Ovary (tissue), 9 donors: ENCODE results near the gene AEBP2. TPM values are rescaled to one million over a fixed set of nuclear protein-coding genes. Genes with fewer than 3 reads are reported as not detected.

ENCODE experiments used
- DNase-seq, 5 donors: peaks; one replicate each; pipeline ENCODE4 v3.0.0-alpha.2; 2019 to 2020
- H3K27ac ChIP-seq, 2 donors: fragments of 200-600 bp; one replicate each; pipeline versions ENCODE4 v1.5.1 to v1.8.0; 2019 to 2022
- H3K27me3 ChIP-seq: fragments of 200-600 bp; one replicate; pipeline ENCODE4 v1.8.0; 2022
- H3K36me3 ChIP-seq: fragments of 200-600 bp; sonication (generic); one replicate; pipeline ENCODE4 v1.5.1; 2019
- H3K4me1 ChIP-seq: one replicate; pipeline ENCODE4 v1.8.1; 2013; ENCODE audit warnings: mild to moderate bottlenecking, moderate library complexity; ENCODE audit not compliant: insufficient read depth
- H3K4me3 ChIP-seq: fragments of 200-600 bp; sonication (generic); one replicate; pipeline ENCODE4 v1.5.1; 2017
- H3K9me3 ChIP-seq, 2 donors: fragments of 200-600 bp in 1 of 2; sonication (generic) in 1 of 2; one replicate each; pipeline versions ENCODE4 v1.5.1 to v1.8.1; 2013 to 2019; ENCODE audit warnings: mild to moderate bottlenecking in 1 of 2, moderate library complexity in 1 of 2
- EP300 ChIP-seq: sonication (generic); formaldehyde crosslinking; IDR thresholded peaks from one replicate; pipeline ENCODE4 v1.6.1; 2017; ENCODE audit warnings: antibody characterized with exemption
- POLR2A ChIP-seq: fragments of 450-650 bp; IDR thresholded peaks from one replicate; pipeline ENCODE4 v1.6.1; 2017; ENCODE audit warnings: antibody characterized with exemption, mild to moderate bottlenecking, moderate library complexity
- WGBS, 3 donors: extraction: QIAGEN DNeasy Blood & Tissue Kit in 1 of 3; methylation state at CpG; one replicate each; pipeline versions ENCODE4 v1.1.5 to v1.1.7; 2013 to 2017; 5-methylcytosine and 5-hydroxymethylcytosine counted together
- intact Hi-C, 4 donors: fragments of 100-400 bp; cut with DNase I; formaldehyde crosslinking; loops; one replicate each; pipeline versions ENCODE4 v1.11.0 to v1.15.1; 2022 to 2023
- polyA plus RNA-seq, 2 donors: library from polyadenylated mRNA; stranded (reverse); fragments of 200-250 nt in 1 of 2; fragments of 350-450 nt in 1 of 2; fragmentation: Illumina TruSeq in 1 of 2; extraction: RNeasy Lipid Tissue Mini Kit (QIAGEN cat#74804) in 1 of 2; gene quantifications; one replicate each; pipeline ENCODE4 v1.2.3, GENCODE V29; 2013 to 2014
- total RNA-seq, 7 donors: library from RNA; depleted of rRNA in 2 of 7; stranded (reverse); fragments of >200 nt in 2 of 7; fragmentation: NEBNext Ultra II Directional in 3 of 7; extraction: Animal tissue kit (Norgen Biotek cat#: 25700) in 3 of 7; gene quantifications; one replicate each; pipeline versions ENCODE4 v1.1.0 to v1.2.4, GENCODE V29; 2016 to 2023
- TF ChIP-seq, protein P1 (sequence below), 3 donors: fragments of 450-650 bp in 2 of 3; fragments of 200-600 bp in 1 of 3; IDR thresholded peaks; one replicate each; pipeline versions ENCODE4 v1.5.1 to v1.8.0; 2016 to 2022; ENCODE audit warnings: antibody characterized with exemption in 3 of 3, mild to moderate bottlenecking in 1 of 3
- donor health status: DM: no; HTN: no; CAD: no; lungs with moderate emphysema.
- donor health status: DM: no; HTN: no; CAD: no.
- donor health status: Bipolar disorder and iron deficiency.
- donor health status: DM: yes; HTN: yes; CAD: no.
- donor health status: DM: no; HTN: no; CAD: no.
- donor health status: DM: yes; HTN: yes; CAD: no.

AEBP2 gene
- total and polyA plus RNA-seq, 9 donors, result 22.4 to 62.4 (median 50.3) TPM

DNA sequence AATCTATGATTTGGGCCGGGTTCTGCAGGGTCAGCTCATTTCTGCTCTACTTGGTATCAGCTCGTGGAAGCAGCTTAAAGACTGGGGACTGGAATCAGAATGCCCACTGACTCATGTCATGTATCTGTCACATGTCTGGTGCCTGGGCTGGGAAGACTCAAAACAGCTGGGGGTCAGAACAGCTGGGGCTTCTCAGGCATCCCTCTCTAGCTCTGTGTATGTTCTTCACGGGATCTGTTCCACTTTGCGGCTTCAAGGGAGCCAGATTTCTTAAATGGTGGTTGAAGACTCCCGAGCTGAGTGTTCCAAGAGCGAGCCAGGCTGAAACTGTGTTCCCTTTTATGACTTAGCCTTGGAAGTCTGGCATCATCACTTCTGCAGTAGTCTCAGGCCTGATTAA lies 11.9 kb downstream of the AEBP2 start:
- no peak overlapping the region for H3K4me3 ChIP-seq
- no peaks in the 10 kb centered on the region for H3K27me3 ChIP-seq
- 28 to 37% (median 33%) methylated on average over 6 of the region's 6 CpGs for WGBS, 3 donors
- intact Hi-C loops, result no loop called here
- H3K27ac ChIP-seq, result no peak overlapping the region
- H3K4me1 ChIP-seq, result peaks cover 5% of the 10 kb centered on the region
- DNase-seq, result no peak
- no peaks in the 10 kb centered on the region for H3K36me3 ChIP-seq
- TF ChIP-seq EP300 (no peak), POLR2A (no peak)
- TF ChIP-seq, protein P1, sequence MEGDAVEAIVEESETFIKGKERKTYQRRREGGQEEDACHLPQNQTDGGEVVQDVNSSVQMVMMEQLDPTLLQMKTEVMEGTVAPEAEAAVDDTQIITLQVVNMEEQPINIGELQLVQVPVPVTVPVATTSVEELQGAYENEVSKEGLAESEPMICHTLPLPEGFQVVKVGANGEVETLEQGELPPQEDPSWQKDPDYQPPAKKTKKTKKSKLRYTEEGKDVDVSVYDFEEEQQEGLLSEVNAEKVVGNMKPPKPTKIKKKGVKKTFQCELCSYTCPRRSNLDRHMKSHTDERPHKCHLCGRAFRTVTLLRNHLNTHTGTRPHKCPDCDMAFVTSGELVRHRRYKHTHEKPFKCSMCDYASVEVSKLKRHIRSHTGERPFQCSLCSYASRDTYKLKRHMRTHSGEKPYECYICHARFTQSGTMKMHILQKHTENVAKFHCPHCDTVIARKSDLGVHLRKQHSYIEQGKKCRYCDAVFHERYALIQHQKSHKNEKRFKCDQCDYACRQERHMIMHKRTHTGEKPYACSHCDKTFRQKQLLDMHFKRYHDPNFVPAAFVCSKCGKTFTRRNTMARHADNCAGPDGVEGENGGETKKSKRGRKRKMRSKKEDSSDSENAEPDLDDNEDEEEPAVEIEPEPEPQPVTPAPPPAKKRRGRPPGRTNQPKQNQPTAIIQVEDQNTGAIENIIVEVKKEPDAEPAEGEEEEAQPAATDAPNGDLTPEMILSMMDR (IDR thresholded peaks at IDR 0.05), result no peak
- H3K9me3 ChIP-seq, result no peaks in the 10 kb centered on the region

DNA sequence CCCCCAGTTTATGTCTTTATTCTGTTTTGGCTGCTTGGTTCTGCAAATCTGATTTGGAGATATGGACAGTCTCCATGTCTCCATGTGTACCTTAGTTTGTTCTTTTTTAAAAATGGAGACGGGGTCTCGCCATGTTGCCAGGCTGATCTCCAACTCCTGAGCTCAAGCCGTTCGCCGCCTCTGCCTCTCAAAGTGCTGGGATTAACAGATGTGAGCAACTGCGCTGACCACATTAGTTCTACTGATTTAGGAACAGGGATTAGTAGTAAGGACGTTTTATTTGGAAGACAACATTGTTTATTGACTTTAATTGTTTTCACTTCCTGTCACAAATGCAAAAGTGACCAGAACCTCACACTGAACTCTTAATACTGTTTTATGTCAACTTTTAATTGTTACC lies 14.7 kb downstream of the AEBP2 start:
- no peaks in the 10 kb centered on the region for H3K36me3 ChIP-seq
- no peak overlapping the region for H3K27ac ChIP-seq
- no peaks in the 10 kb centered on the region for H3K27me3 ChIP-seq
- peaks cover 10% of the 10 kb centered on the region for H3K4me1 ChIP-seq
- H3K9me3 ChIP-seq, result no peaks in the 10 kb centered on the region
- no peak overlapping the region for H3K4me3 ChIP-seq
- DNase-seq, result no peak
- WGBS, 3 donors, result 82 to 84% (median 83%) methylated on average over 7 of the region's 7 CpGs
- intact Hi-C loops, result no loop called here
- TF ChIP-seq EP300 (no peak), POLR2A (no peak)
- TF ChIP-seq, protein P1 (IDR thresholded peaks at IDR 0.05), result no peak

DNA sequence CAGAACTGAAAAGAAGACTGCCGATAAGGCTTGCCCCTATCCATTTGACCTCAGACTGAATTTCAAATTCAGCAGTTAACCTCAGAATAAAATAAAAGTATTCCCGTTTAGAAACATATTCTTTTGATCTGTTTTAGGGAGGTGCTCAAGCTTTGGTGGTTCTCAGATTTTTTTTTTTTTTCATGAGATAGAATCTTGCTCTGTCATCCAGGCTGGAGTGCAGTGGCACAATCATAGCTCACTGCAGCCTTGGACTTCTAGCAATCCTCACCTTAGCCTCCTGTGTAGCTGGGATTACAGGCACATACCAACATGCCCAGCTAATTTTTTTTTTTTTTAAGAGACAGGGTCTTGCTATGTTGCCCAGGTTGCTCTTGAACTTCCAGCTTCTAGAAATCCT lies 15.5 kb downstream of the AEBP2 start:
- Histone ChIP-seq H3K27ac (no peak overlapping the region), H3K9me3 (no peaks in the 10 kb centered on the region), H3K4me3 (no peak overlapping the region), H3K4me1 (peaks cover 10% of the 10 kb centered on the region), H3K27me3 (no peaks in the 10 kb centered on the region), H3K36me3 (no peaks in the 10 kb centered on the region)
- DNase-seq, result no peak
- no peak for TF ChIP-seq POLR2A
- no peak for TF ChIP-seq EP300
- TF ChIP-seq, protein P1 (IDR thresholded peaks at IDR 0.05), result no peak
- intact Hi-C loops, result no loop called here
- 50 to 53% (median 52%) methylated on average over 2 of the region's 2 CpGs for WGBS, 3 donors

DNA sequence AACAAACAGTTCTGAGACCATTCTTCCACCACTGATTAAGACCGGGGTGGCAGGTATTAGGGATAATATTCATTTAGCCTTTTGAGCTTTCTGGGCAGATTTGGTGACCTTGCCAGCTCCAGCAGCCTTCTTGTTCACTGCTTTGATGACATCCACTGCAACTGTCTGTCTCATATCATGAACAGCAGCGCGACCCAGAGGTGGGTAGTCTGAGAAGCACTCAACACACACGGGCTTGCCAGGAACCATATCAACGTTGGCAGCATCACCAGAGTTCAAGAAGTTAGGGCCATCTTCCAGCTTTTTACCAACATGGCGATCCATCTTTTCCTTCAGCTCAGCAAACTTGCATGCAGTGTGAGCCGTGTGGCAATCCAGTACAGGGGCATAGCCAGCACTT lies 16.9 kb downstream of the AEBP2 start:
- no peaks in the 10 kb centered on the region for H3K27me3 ChIP-seq
- no peak overlapping the region for H3K27ac ChIP-seq
- intact Hi-C loops, result no loop called here
- H3K4me3 ChIP-seq, result no peak overlapping the region
- DNase-seq, result no peak
- H3K4me1 ChIP-seq, result peaks cover 10% of the 10 kb centered on the region
- no peaks in the 10 kb centered on the region for H3K36me3 ChIP-seq
- no peak for TF ChIP-seq EP300
- no peak for TF ChIP-seq POLR2A
- TF ChIP-seq, protein P1 (IDR thresholded peaks at IDR 0.05), result no peak
- 87 to 93% (median 91%) methylated on average over 7 of the region's 7 CpGs for WGBS, 3 donors
- H3K9me3 ChIP-seq, result no peaks in the 10 kb centered on the region

DNA sequence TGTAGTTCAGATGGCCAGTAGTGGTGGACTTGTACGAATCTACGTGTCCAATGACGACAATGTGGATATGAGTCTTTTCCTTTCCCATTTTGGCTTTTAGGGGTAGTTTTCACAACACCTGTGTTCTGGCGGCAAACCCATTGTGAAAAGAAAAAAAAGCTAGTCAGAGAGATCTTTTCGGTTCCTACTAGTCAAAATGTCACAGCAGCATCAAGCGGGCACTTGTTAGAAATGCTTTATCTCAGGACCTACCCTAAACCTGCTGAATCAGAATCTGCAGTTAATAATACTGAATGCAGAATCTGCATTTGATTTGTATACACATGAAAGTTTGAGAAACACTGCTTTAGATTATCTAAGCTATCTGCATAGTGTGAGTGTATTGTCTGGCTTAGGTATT lies 18.3 kb downstream of the AEBP2 start:
- Histone ChIP-seq H3K9me3 (no peaks in the 10 kb centered on the region), H3K4me1 (peaks cover 10% of the 10 kb centered on the region), H3K36me3 (no peaks in the 10 kb centered on the region), H3K27me3 (no peaks in the 10 kb centered on the region), H3K27ac (no peak overlapping the region), H3K4me3 (no peak overlapping the region)
- WGBS, 3 donors, result 94 to 97% (median 96%) methylated on average over 6 of the region's 6 CpGs
- TF ChIP-seq, protein P1 (IDR thresholded peaks at IDR 0.05), result no peak
- TF ChIP-seq POLR2A (no peak), EP300 (no peak)
- DNase-seq, result no peak
- intact Hi-C loops, result no loop called here
